AG04449 (cell line): ENCODE results near the gene CFAP20DC.
"Not testable (repeated sequence)": the region's sequence is repeated elsewhere in the genome, so short reads cannot be mapped to it uniquely, and the experiment has no call there.

Experiments
- CTCF ChIA-PET: fragments of 350-600 bp; formaldehyde crosslinking; extraction: SDS; loops from one replicate; lab custom pipeline; 2021; ENCODE audit warnings: antibody characterized with exemption; lab: Yijun Ruan, JAX
- POLR2A ChIA-PET: fragments of 400-600, 350-600 bp; formaldehyde crosslinking; extraction: SDS; loops from one replicate; lab custom pipeline; 2020; ENCODE audit warnings: antibody characterized with exemption, inconsistent platforms; lab: Yijun Ruan, JAX
- DNase-seq: peaks from one replicate; pipeline ENCODE4 v3.0.0-alpha.2; 2010; ENCODE audit warnings: low read depth, low spot score
- H3K4me3 ChIP-seq: 2 replicates; pipeline ENCODE4 v1.5.1; 2011; ENCODE audit warnings: low read depth, mild to moderate bottlenecking, control low read depth, low read length
- CTCF ChIP-seq: IDR thresholded peaks from one replicate; pipeline ENCODE4 v1.5.1; 2011; ENCODE audit warnings: mild to moderate bottlenecking, moderate library complexity, low read length, control low read depth, inconsistent platforms; ENCODE audit not compliant: insufficient read depth; ENCODE audit errors: missing control alignments

Gene CFAP20DC

DNA sequence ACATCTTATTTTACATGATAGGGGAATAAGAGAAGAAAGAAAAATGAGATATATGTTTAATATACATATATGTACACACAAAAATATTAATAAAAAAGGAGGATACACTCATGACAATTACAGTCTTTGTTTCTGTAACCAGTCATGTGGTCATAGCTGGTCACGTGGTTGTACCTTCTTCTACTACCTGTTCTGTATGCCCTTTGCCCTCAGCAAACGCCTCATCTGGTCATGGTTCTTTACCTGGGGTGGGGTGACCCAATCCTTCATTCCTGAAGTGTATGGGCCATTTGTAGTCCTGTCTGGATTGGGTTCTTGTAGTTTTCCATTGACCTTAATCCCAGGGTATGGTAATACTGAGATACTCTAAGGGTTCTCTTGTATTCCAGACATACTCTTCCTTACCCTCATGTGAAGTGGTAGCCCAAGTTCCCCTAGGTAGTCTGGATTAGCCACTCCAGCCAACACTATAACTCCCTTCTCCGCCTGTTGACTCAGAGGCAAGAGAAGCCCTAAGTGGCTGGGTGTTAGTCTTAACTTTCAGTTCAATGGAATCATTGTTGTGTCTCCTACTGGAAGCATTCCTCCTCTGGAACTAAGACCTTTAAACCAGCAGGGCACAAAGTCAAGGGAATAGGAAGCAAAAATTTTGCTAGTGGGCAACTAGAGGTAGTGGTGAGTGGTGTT, 336.0 kb downstream of the CFAP20DC start:
- ChIA-PET POLR2A (no interaction called here), CTCF (no interaction called here)
- no peak for TF ChIP-seq CTCF
- DNase-seq = no peak
- no peak overlapping the region for H3K4me3 ChIP-seq

- DNase-seq = no peak
- CTCF ChIA-PET = no interaction called here
- no peak overlapping the region for H3K4me3 ChIP-seq
- POLR2A ChIA-PET = no interaction called here
- no peak for TF ChIP-seq CTCF
Measured at GRCh38 chr3:58711871-58712270, 338.0 kb downstream of the CFAP20DC start.

- CTCF ChIA-PET, DNase-seq, H3K4me3 ChIP-seq: not testable (repeated sequence)
- POLR2A ChIA-PET = interaction anchor here (0.7 kb wide), 1 partner anchor 9 kb away, joined by 3 read pairs; no protein-coding TSS in a partner anchor
Measured at GRCh38 chr3:58708983-58709382, 340.8 kb downstream of the CFAP20DC start.

GRCh38 chr3:58708116-58708791, 341.6 kb downstream of the CFAP20DC start:
- no peak for TF ChIP-seq CTCF
- POLR2A ChIA-PET = no interaction called here
- CTCF ChIA-PET = no interaction called here
- H3K4me3 ChIP-seq = no peak overlapping the region
- DNase-seq = no peak

- CTCF ChIA-PET = no interaction called here
- no peak for DNase-seq
- no peak for TF ChIP-seq CTCF
- POLR2A ChIA-PET = no interaction called here
- no peak overlapping the region for H3K4me3 ChIP-seq
Measured at GRCh38 chr3:58707390-58707930, 342.4 kb downstream of the CFAP20DC start.

- POLR2A ChIA-PET = no interaction called here
- CTCF ChIA-PET = no interaction called here
- no peak for TF ChIP-seq CTCF
- no peak for DNase-seq
- H3K4me3 ChIP-seq = no peak overlapping the region
Measured at GRCh38 chr3:58706395-58707167, 343.2 kb downstream of the CFAP20DC start.
